HL-60/S4 treated with phorbol 12-myristate 13-acetate at 8.2 ng/mL for 4 days and 3 days (cell line): ENCODE measurements around the gene AGXT2.

ENCODE experiments used
- in situ Hi-C: fragments of 300-500 bp; cut with MboI; formaldehyde crosslinking; loops from 2 replicates; pipeline ENCODE4 v1.15.0; 2022; ENCODE audit warnings: low sequenced_read_pairs

AGXT2 gene

DNA sequence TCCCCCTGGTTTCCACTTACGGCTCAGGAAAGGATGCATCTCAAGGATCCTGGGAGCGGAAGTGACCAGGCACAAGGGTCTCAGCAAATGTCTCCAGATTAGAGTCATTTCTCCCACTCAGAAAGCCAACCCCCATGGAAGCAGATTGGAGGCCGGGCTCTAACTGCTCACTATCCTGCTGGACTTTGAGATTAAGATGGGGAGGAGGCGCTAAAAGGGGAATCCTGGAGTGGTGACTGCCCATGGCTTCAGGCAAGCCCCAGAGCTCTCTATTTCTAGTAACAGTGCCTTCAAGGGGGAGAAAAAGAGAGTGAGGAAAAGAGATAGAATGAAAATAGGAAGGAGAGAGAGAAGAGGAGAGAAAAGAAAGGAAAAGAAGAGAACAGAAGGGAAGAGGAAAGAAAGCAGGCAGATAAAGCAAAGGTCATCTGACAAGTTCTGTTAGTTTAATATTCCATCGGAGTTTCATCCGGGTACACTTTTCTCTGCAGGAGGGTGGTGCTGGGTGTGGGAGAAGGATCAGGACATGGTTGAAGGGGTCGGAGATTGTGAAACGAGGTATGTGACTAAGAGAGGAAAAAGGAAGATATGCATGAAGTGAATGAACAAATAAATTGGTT, at the start of gene AGXT2:
Gene AGXT2, minus strand, starts transcription at position 165 of the 620 bp plus-strand sequence. Its CDS starts 57 bp downstream, at position 108.
- in situ Hi-C loops: no loop called here

DNA sequence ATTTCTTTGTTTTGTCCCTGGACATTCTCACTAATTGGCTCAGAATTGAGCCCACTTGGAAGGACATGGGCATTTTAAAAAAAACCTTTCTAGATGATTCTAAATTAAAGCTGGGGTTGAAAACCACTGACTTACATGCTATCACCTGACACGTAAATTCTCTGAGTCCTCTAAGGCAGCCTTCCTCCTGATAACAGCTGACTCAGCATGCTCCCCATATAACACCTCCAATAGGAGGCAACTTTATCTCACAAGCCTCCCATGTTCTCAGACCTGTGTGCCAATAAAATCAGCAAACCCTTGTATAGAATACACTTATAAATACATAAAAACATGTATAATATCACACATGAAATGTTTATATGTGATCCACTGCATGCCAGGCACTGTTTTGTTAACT, 49.2 kb upstream of the AGXT2 start:
- in situ Hi-C loops: loop anchor here (25.0 kb wide), 1 partner anchor 665 kb away; no protein-coding TSS in a partner anchor

GRCh38 chr5:35096216-35096615, 48.5 kb upstream of the AGXT2 start:
- in situ Hi-C loops: loop anchor here (25.0 kb wide), 1 partner anchor 666 kb away; no protein-coding TSS in a partner anchor

DNA sequence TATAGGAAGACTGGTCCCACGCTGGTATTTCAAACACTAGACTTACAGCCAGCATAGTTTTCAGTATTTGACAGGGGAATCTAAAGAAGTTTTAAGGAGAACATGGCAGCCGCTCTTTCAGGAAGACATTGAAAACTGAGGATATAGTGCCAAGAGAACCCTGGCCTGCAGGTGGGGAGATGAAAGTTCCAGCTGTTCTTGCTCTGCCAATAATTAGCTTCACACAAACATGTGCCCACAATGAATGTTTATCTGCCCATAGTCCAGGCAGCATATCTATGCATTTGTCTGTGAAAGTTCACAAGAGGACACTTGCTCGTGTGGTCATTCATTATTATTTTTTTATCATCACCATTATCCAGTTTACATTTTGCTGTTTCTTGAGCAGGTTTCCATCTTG, 47.6 kb upstream of the AGXT2 start:
- in situ Hi-C loops: loop anchor here (25.0 kb wide), 1 partner anchor 667 kb away; no protein-coding TSS in a partner anchor

GRCh38 chr5:35094948-35095347, 47.2 kb upstream of the AGXT2 start:
- in situ Hi-C loops: loop anchor here (25.0 kb wide), 1 partner anchor 667 kb away; no protein-coding TSS in a partner anchor

GRCh38 chr5:35092703-35093102, 45.0 kb upstream of the AGXT2 start:
- in situ Hi-C loops: loop anchor here (25.0 kb wide), 1 partner anchor 670 kb away; no protein-coding TSS in a partner anchor

DNA sequence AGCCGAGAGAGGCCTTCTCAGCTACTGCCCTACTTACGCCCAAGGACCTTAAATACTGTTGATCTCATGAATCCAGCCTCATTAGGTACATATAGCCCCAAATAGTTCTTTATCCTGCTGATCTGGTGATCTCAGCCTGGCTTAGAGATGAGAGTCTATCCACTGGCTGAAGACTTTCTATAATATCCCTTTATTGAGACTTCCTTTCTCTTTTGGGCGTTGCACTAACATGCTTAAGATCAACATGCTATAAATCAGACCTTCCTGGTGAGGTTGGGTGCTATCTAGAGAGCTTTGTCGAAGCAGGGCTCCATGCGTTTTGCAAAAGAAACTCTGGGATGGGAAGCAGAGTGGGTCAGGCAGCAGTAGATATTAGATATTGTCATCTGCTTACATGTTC, 44.0 kb upstream of the AGXT2 start:
- in situ Hi-C loops: loop anchor here (25.0 kb wide), 1 partner anchor 671 kb away; no protein-coding TSS in a partner anchor

- in situ Hi-C loops: loop anchor here (10.0 to 25.0 kb wide), 2 partner anchors 673 to 835 kb away; no protein-coding TSS in a partner anchor
Measured at GRCh38 chr5:35089334-35090314, 41.9 kb upstream of the AGXT2 start.

DNA sequence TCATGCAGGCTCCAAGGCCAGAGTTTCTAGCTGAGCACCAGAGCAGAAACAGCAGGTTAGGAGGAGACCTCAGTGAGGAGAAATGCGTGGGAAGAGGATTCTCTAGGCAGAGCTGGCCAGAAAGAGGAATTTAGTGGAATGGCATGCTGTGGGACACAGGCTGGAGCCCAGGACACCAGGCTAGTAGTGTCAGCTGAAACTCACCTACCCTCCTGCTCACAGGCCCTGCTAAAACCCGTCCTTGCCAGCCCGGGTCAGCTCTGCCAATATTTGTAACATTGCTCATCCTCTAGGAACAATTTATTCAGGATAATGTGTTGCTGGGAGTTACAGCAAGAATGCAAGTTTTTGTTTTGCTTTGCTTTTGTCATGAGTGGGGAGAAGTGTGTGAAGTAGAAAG, 40.2 kb upstream of the AGXT2 start:
- in situ Hi-C loops: loop anchor here (10.0 to 25.0 kb wide), 2 partner anchors 674 to 837 kb away; no protein-coding TSS in a partner anchor

DNA sequence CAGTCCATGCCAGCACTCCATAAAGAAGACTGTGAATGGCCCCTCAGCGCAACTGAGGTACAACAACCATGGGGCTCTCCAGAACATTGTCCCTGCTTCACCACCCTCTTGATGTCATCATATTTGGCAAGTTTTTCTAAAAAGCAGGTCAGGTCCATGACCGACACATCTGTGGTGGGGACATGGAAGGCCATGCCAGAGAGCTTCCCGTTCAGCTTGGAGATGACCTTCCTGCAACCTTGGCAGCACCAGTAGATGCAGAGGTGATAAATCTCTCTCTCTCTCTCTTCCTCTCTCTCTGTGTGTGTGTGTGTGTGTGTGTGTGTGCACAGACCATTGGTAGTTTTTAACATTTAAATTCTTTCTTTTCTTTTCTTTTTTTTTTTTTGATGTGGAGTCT, 35.4 kb upstream of the AGXT2 start:
- in situ Hi-C loops: loop anchor here (10.0 to 25.0 kb wide), 2 partner anchors 679 to 842 kb away; no protein-coding TSS in a partner anchor

GRCh38 chr5:35082530-35082929, 34.8 kb upstream of the AGXT2 start:
- in situ Hi-C loops: loop anchor here (10.0 to 25.0 kb wide), 2 partner anchors 680 to 842 kb away; no protein-coding TSS in a partner anchor

DNA sequence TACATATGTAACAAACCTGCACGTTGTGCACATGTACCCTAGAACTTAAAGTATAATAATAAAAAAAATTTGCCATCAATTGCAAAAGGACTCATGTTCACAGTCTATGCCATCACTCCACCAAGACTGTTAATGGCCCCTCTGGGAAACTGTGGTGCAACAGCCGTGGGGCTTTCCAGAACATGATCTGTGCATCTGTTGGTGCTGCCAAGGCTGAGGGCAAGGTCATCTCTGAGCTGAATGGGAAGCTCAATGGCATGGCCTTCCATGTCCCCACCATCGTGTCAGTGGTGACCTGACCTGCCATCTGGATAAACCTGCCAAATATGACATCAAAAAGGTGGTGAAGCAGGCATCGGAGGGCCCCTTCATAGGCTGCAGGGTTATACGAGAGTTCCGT, 33.4 kb upstream of the AGXT2 start:
- in situ Hi-C loops: loop anchor here (10.0 to 25.0 kb wide), 2 partner anchors 681 to 844 kb away; no protein-coding TSS in a partner anchor

DNA sequence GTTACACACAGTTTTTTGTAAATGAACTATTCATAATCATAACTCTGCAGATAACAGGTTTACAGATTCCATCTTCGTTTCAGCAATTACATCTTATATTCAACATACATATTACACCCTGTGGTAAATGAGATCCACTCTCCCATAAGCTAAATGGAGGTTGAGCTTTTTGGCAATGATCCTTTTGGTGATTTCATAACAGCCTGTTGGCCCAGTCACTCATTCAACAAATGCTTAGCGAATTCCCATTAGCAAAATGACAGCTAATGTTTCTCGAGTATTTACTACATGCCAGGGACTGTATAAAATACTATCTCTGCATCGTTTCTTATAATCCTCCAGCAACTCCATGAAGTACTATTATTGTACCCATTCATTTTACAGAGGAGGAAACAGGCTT, 25.4 kb upstream of the AGXT2 start:
- in situ Hi-C loops: no loop called here

GRCh38 chr5:35069188-35069587, 21.4 kb upstream of the AGXT2 start:
- in situ Hi-C loops: no loop called here

DNA sequence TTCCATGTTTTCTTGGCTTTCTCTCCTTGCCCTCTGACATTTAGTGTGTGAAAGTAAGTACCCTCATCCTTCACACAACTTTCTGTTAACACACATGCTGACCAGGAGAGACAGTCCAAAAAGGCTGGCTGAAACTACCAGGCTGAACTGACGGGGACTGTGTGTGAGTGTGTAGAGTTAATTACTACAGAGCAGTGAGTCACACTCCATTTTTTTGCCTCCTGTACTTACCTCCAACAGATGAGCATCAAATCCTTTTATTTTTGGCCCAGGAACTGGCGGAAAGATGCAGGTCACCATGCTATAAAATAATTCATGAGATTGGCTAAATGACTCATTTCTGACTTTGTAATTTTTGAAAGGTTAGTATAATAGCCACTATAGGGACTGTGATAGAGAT, 20.2 kb upstream of the AGXT2 start:
- in situ Hi-C loops: no loop called here

- in situ Hi-C loops: no loop called here
Measured at GRCh38 chr5:35066260-35066795, 18.6 kb upstream of the AGXT2 start.

- in situ Hi-C loops: no loop called here
Measured at GRCh38 chr5:35063414-35063813, 15.7 kb upstream of the AGXT2 start.

DNA sequence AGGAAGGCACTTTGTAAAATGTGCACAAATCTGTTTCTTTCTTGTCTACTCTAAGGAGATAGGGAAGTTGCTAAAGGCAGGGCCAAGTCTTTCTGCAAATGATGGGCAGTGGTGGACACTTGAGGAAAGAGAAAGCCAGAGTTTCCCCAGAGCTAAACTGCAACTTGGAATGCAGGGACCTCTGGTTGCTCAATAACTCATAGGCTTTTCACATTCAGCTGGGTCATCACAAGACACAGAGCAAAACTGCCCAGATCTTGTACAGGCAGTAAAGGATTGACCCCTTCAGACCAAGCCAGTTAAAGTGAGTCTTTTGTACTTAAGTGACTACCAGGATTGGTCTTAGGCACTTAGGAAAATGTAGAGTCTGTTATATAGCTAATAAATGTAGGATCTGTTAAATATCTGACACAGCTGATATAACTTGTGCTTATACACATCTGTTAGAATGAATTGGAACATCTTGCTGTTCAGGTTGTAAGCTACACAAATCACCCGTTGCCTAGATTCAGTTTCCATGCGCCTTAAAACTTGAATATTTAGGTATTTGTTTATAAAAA, 13.5 kb upstream of the AGXT2 start:
- in situ Hi-C loops: no loop called here

DNA sequence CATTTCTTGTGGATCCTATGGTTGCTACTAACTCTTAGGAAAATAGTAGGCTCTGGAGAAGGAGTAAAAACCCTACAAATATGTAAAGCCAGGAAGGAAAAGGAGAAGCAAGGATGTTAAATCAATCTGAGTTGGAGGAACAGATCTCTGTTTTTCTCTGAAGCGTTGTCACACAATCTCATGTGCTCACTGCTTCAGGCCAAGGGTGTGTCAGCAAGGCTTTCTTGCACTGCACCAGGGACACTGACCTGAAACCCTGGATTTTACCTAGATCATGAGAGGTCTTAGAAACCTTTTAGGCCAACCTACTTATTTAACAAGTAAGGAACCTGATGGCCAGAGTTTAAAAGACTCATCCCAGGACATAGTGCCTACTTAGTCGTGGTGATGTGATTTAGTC, 12.5 kb upstream of the AGXT2 start:
- in situ Hi-C loops: no loop called here

DNA sequence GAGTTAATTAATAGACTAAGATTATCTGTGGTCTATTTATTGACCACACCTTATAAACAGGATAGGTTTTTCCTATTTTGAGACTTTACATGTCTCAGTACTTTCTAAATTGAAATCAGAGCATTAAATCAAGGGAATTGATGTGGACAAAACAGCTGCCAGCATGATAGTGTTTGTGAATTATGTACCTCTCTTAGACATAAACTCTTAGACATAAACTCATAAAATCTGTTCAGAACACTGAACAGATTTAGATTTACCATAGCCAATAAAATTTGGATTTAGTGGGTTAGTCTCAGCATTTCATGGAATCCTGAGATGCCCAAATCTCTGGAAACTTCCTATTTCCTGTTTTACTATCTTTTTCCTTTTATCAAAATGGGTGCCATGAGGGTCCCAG, 11.5 kb upstream of the AGXT2 start:
- in situ Hi-C loops: no loop called here

DNA sequence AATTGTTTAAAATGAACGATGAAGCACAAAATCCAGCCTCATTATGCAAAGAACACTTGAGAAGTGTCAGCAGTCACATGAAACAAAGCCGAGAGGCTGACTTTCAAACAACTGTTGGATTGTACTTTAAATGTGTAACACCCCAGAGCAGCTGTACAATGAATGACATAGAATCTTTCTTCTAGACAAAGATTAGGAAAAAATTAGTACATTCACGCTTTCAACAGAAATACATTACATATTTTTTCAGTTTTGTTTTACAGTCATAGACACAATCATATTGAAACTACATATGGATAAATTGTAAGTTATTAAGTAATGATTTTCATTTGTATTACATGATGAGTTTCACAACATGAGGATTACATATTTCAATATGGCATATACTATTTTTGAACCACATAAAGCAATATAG, 10.6 kb upstream of the AGXT2 start:
- in situ Hi-C loops: no loop called here
